ENCODE data around the gene PRKAB1.

PRKAB1 gene

DNA sequence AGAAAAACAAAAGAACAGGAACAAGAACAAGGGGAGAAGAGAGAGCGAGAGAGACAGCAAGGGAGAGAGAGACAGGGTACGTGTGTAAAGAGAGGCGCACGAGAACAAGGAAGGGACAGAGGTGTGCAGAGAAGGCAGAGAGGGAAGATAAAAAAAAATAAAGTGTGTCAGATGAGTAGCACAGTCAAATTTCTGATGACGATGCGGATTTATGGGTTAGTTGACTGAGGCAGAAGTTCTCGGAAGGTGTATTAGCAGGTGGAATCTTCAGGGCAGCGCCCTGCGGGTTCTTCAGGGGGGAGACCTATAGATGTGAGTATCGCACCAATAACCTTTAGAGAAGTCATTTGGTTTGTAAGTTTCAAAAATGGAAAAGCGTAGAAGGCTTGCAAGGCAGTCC is 44.8 kb downstream of the PRKAB1 start:
- DNase-seq (ENCODE audit: low read depth in 3 of 3): no peak

DNA sequence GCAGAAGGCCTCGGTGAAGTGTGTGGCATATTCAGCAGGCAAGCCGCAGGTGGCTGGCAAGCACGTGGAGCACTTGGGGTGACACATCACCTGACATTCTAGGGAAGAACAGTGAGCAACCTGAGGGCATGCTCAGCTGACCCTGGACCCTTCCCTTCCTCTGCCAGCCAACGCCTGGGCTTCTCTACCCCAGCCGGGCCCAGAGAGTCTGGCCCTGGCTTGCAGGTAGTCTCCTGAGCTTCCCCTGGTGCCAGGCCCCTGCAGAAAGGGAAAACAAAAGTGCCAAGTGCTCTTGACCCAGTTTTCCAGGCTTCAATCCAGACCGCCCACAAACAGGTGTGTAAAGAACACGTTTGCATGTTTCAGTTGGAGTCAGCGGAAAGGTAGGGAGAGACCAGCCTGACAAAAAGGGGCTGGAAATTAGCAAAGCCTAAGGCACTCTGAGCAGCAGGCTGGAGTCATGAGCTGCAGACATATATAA is 45.7 kb downstream of the PRKAB1 start:
- DNase-seq (ENCODE audit: low read depth in 3 of 3): no peak

DNA sequence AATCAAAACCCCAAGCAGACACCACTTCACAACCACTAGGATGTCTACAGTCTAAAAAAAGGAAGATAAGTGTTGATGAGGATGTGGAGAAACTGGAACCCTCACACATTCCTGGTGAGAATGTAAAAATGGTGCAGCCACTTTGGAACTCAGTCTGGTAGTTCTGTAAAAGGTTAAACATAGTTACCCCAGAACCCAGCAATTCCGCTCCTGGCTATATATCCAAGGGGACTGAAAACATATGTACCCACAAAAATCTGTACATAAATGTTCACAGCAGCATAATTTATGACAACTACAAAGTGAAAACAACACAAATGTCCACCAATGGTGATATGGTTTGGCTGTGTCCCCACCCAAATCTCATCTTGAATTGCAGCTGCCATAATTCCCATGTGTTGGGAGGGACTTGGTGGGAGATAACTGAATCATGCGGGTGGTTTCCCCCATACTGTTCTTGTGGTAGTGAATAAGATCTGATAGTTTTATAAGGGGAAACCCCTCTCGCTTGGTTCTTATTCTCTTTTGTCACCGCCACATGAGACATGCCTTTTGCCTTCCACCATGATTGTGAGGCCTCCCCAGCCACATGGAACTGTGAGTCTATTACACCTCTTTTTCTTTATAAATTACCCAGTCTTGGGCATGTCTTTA is 46.8 kb downstream of the PRKAB1 start:
- no peak for DNase-seq (ENCODE audit: low read depth in 3 of 3)

DNA sequence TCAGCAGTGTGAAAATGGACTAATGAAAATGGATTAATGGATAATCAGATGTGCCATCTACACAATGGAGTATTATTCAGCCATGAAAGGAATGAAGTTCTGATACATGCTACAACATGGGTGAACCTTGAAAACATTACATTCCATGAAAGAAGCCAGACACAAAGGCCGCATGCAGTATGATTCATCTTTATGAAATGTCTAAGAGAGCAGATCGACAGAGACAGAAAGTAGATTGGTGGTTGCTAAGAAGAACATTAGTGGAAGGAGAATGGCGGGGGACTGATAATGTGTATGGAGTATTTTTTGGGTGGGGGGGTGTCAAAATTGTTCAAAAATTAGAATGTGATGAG is 47.3 kb downstream of the PRKAB1 start:
- DNase-seq (ENCODE audit: low read depth in 3 of 3): no peak

DNA sequence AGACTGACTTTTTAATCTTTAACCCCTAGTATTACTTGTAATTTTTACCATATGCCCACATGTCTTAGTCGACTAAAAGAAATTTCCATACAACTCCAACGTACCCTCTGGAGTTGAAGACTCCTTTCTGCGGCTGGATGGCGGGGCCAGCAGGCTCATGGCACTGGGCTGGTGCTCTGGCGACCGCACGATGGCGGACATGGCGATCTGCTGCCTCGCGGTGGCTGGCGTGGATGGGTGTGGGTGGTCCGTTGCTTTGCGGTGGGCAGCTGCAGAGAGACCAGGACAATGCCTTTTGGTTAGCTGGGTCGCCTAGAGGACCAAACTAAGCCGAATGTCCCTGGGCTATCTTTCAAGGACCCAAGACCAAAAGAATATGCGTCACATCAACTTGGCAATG is 50.2 kb downstream of the PRKAB1 start:
- DNase-seq (ENCODE audit: low read depth in 3 of 3): no peak

DNA sequence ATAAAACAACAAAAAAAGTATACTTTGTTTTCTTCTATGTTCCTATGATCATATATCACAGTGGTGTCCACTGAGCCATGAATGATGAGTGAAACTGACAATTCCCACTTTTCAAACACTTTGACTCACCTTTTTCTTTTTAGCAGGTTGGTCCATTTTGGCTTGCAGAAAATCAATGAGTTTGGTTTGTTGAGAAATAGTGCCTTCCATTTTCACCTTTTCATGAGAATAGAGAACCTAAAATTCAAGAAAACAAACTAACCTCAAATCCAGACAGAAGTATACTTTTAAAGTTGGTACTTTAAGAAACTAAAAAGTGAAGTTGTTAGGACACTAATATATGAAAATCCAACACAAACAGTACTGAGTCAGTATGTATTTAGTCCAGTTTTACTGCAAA is 52.4 kb downstream of the PRKAB1 start:
- no peak for DNase-seq (ENCODE audit: low read depth in 3 of 3)

DNA sequence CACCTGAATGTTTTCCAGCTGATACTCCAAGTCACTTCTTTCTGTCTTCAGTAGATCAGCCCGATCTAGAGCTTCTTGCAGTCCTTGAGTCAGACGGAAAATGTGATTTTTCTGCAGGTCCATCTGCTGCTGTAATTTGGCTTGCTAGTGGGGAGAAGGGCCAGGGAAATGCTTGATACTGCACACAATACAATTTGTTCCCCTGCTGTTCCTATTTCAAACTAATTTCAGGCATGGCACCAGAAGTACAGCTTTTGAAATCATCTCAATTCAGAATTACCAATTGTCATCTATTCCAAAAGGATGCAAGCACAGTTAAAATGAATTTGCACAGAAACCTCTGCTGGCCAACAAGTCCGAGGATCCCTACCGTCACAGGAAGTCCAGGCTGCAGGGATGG is 53.4 kb downstream of the PRKAB1 start:
- no peak for DNase-seq (ENCODE audit: low read depth in 3 of 3)

DNA sequence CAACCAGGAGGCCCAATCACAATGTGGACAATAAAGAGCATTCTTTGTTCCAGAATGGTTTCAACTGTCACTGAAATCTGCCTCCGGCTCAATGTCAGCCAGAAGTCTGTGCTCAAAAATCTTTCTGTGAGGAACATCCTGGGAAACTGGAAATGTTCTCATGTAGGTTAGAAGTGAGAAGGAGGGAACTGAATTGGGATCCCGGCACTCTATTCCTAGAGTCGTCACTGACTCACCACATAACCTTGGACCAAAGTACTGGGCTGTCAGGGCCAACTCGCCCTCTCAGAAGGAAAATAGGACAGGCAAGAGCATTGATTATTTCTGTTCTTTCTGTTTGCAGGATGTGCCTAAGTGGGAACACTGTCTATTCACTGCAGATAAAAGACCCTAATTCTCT is 57.6 kb downstream of the PRKAB1 start:
- DNase-seq (ENCODE audit: low read depth in 3 of 3): no peak

DNA sequence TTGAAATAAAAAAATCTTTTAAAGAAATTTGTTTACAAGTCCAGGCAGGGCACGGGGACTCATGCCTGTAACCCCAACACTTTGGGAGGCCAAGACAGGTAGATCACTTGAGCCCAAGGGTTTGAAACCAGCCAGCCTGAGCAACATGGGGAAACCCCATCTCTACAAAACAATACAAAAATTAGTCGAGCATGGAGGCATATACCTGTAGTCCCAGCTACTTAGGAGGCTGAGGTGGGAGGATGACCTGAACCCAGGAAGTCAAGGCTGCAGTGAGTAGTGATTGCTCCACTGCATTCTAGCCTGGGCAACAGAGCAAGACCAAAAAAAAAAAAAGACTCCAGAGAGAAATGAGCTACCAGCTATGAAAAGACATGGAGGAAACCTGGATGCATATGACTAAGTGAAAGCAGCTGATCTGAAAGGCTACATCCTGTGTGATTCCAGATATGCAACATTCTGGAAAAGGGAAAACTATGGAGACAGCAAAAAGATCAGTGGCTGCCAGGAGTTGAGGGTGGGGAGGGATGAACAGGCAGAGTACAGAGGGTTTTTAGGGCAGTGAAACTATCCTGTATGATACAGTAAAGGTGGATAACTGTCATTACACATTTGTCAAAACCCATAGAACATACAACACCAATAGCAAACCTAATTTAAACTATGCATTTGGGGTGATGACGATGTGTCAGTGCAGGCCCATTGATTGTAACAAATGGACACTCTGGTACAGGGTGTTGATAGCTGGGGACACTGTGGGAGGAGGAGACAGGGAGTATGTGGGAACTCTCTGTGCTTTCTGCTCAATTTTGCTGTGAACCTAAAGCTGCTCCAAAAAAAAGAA is 59.9 kb downstream of the PRKAB1 start:
- no peak for DNase-seq (ENCODE audit: low read depth in 3 of 3)

DNA sequence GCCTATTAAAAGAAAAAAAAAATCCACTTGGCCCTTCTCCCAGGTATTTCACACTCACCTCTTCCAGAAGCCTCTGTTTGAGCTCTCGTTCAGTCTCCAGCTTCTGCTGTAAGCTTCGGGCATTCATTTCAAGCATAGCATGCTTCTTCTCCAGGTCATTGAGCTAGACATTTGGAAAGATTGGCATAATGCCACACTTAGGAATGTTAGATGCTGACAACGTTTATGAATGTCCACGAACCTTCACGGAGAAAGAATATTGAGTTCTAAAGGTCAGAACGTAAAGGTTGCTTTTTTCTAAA is 60.5 kb downstream of the PRKAB1 start:
- DNase-seq (ENCODE audit: low read depth in 3 of 3): no peak

DNA sequence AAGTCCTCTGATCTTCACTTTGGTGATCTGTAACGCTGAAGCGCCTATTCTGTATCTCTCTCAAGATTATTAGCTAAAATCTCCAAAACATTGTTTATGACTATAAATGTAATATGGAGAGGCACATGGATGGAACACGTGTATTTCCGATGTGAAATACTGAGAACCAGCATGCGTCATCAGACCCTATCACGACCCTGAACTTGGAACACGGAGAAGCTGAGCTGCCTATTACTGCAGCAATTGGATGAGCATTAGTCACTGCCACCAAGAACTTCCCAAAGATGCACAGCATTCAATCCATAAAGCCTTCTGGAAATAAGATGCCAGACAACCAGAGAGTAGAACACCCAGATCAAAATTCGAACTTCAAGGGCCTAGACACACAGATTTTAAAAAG is 61.9 kb downstream of the PRKAB1 start:
- DNase-seq (ENCODE audit: low read depth in 3 of 3): no peak

DNA sequence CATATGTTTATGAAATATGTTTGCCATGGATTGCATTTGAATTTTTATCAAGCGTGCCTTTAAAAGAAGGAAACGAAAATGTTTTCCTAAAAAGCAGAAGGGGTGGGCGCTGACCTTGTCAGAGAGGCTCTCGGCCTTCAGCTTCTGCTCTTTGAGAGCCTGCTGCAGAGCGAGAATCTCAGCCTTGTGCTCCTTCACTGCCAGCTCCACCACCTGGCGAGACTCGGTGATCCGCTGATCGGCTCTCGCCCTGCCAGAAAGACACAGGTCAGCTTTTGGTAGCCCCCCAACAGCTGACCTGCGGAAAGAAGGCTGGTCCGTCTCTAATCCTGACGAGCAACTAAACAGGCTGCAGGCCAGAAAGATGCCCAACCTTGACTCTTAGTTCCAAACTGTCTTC is 62.4 kb downstream of the PRKAB1 start:
- DNase-seq (ENCODE audit: low read depth in 3 of 3): no peak
